H4 (cell line): ENCODE results near the gene SNX5. TPM values are rescaled to one million over a fixed set of nuclear protein-coding genes. Genes with fewer than 3 reads are reported as not detected.
A peak's percentile ranks its signal among the peaks of the same experiment; 100 is the strongest.

Source experiments
- DNase-seq: peaks from one replicate; pipeline ENCODE4 v3.0.0-alpha.2; 2015; ENCODE audit warnings: low spot score
- total RNA-seq: library from RNA; depleted of rRNA; stranded (reverse); fragments of >200 nt; shearing (Covaris generic); gene quantifications from 2 replicates; pipeline ENCODE4 v1.2.3, GENCODE V29; 2014

SNX5 gene
- total RNA-seq, 1 experiment from 2014 or later, result 114 TPM

GRCh38 chr20:17992847-17993513 lies 24.4 kb upstream of the SNX5 start:
- no peak for DNase-seq

- DNase-seq, result no peak
Measured at GRCh38 chr20:17992224-17992637, 23.6 kb upstream of the SNX5 start.

GRCh38 chr20:17990278-17990972 lies 21.8 kb upstream of the SNX5 start:
- no peak for DNase-seq

- no peak for DNase-seq
Measured at GRCh38 chr20:17987988-17988387, 19.4 kb upstream of the SNX5 start.

- DNase-seq, result no peak
Measured at GRCh38 chr20:17985388-17986018, 16.9 kb upstream of the SNX5 start.

GRCh38 chr20:17976305-17976704 lies 7.7 kb upstream of the SNX5 start:
- DNase-seq, result no peak

- DNase-seq, result no peak
Measured at GRCh38 chr20:17972121-17972520, 3.5 kb upstream of the SNX5 start.

GRCh38 chr20:17971300-17972013 lies 2.9 kb upstream of the SNX5 start:
- DNase-seq, result no peak

- peak; percentile 35 for DNase-seq
Measured at GRCh38 chr20:17969884-17970409, 1.4 kb upstream of the SNX5 start.

GRCh38 chr20:17969278-17969883 lies 787 bp upstream of the SNX5 start:
- DNase-seq, result peak; percentile 38

GRCh38 chr20:17967521-17968365 lies 851 bp downstream of the SNX5 start:
- peak; percentile 23 for DNase-seq

- DNase-seq, result peak; percentile 26
Measured at GRCh38 chr20:17966432-17967310, 1.9 kb downstream of the SNX5 start.

GRCh38 chr20:17965042-17965697 lies 3.4 kb downstream of the SNX5 start:
- no peak for DNase-seq

GRCh38 chr20:17964632-17965031 lies 4.0 kb downstream of the SNX5 start:
- DNase-seq, result no peak

- DNase-seq, result no peak
Measured at GRCh38 chr20:17964073-17964472, 4.5 kb downstream of the SNX5 start.

- no peak for DNase-seq
Measured at GRCh38 chr20:17963114-17963897, 5.3 kb downstream of the SNX5 start.

- no peak for DNase-seq
Measured at GRCh38 chr20:17961587-17961940, 7.0 kb downstream of the SNX5 start.

- no peak for DNase-seq
Measured at GRCh38 chr20:17960927-17961586, 7.5 kb downstream of the SNX5 start.
